CD4-positive, alpha-beta T cell (primary cell): ENCODE results near the gene CNOT2. TPM values are rescaled to one million over a fixed set of nuclear protein-coding genes. Genes with fewer than 3 reads are reported as not detected.
A peak's percentile ranks its signal among the peaks of the same experiment; 100 is the strongest.
"Not testable (repeated sequence)": the region's sequence is repeated elsewhere in the genome, so short reads cannot be mapped to it uniquely, and the experiment has no call there.

Experiments used
- ATAC-seq: fragments of 200-7000 bp; cut with Tn5 transposase; one replicate; pipeline ENCODE4 v1.10.0; 2022; ENCODE audit warnings: mild to moderate bottlenecking; ENCODE audit not compliant: poor library complexity
- CTCF ChIA-PET: fragments of 350-600 bp; sonication (Branson Sonifier 250); formaldehyde crosslinking; loops from one replicate; lab custom pipeline; 2021; ENCODE audit warnings: antibody characterized with exemption, inconsistent platforms; lab: Charles Lee
- POLR2A ChIA-PET: fragments of 350-600 bp; sonication (Branson Sonifier 250); formaldehyde crosslinking; loops from one replicate; lab custom pipeline; 2021; ENCODE audit warnings: antibody characterized with exemption, inconsistent platforms; lab: Charles Lee
- DNase-seq, 14 experiments: peaks; one replicate each; pipeline ENCODE4 v3.0.0-alpha.2; 2013 to 2020; ENCODE audit warnings: mixed read lengths in 2 of 14
- H3K27ac ChIP-seq, 2 donors: one replicate each; pipeline versions ENCODE4 v1.5.1 to v1.7.0; 2013; ENCODE audit warnings: low read length in 2 of 2, low read depth in 1 of 2, mild to moderate bottlenecking in 1 of 2
- H3K27me3 ChIP-seq, 2 experiments: 1 replicate in 1 of 2; 2 replicates in 1 of 2; pipeline versions ENCODE4 v1.6.1 to v1.7.0; 2013; ENCODE audit warnings: low read length in 2 of 2, control low read depth in 1 of 2, mild to moderate bottlenecking in 1 of 2, moderate library complexity in 1 of 2; ENCODE audit not compliant: insufficient read depth in 2 of 2, control insufficient read depth in 1 of 2
- H3K36me3 ChIP-seq: one replicate; pipeline ENCODE4 v1.6.1; 2013; ENCODE audit warnings: low read length, control low read depth; ENCODE audit not compliant: insufficient read depth
- H3K4me1 ChIP-seq: one replicate; pipeline ENCODE4 v1.6.1; 2013; ENCODE audit warnings: low read length, control low read depth; ENCODE audit not compliant: insufficient read depth
- H3K4me3 ChIP-seq: one replicate; pipeline ENCODE4 v1.5.1; 2013; ENCODE audit warnings: mild to moderate bottlenecking, low read length, moderate library complexity
- H3K9me3 ChIP-seq, 2 experiments: 1 replicate in 1 of 2; 2 replicates in 1 of 2; pipeline versions ENCODE4 v1.6.1 to v1.7.0; 2013; ENCODE audit warnings: low read length in 2 of 2, mild to moderate bottlenecking in 2 of 2, control low read depth in 1 of 2, moderate library complexity in 1 of 2; ENCODE audit not compliant: control insufficient read depth in 1 of 2, insufficient read depth in 1 of 2
- H3K27ac Mint-ChIP-seq: one replicate; pipeline ENCODE4 v1.8.0; 2020; ENCODE audit warnings: mixed read lengths
- H3K27me3 Mint-ChIP-seq: one replicate; pipeline ENCODE4 v1.8.0; 2021; ENCODE audit warnings: mixed read lengths
- H3K36me3 Mint-ChIP-seq: one replicate; pipeline ENCODE4 v1.8.0; 2021; ENCODE audit warnings: low read depth, mixed read lengths
- H3K4me1 Mint-ChIP-seq: one replicate; pipeline ENCODE4 v1.8.0; 2021; ENCODE audit warnings: low read depth, mixed read lengths
- H3K4me3 Mint-ChIP-seq: one replicate; pipeline ENCODE4 v1.8.0; 2020; ENCODE audit warnings: mild to moderate bottlenecking, mixed read lengths
- H3K9me3 Mint-ChIP-seq: one replicate; pipeline ENCODE4 v1.8.0; 2020; ENCODE audit warnings: mixed read lengths
- intact Hi-C, 2 experiments: fragments of 100-400 bp; cut with DNase I in 1 of 2; cut with micrococcal nuclease in 1 of 2; formaldehyde crosslinking; loops; one replicate each; pipeline versions ENCODE4 v1.15.1 to v1.9.0; 2023 to 2025; cut with DNase I, micrococcal nuclease
- total RNA-seq, 174 experiments: library from RNA in 2 of 174; stranded (reverse) in 2 of 174; gene quantifications; one replicate each; pipeline ENCODE4 v1.2.3 and lab custom pipeline; 2021 to 2026
- TF ChIP-seq, protein P1 (sequence below): fragments of 200-600 bp; IDR thresholded peaks from one replicate; pipeline ENCODE4 v1.8.0; 2022; ENCODE audit warnings: antibody characterized with exemption, mild to moderate bottlenecking

Gene CNOT2
- total RNA-seq, 2 experiments from 2014 or later, result 107 to 121 TPM

DNA sequence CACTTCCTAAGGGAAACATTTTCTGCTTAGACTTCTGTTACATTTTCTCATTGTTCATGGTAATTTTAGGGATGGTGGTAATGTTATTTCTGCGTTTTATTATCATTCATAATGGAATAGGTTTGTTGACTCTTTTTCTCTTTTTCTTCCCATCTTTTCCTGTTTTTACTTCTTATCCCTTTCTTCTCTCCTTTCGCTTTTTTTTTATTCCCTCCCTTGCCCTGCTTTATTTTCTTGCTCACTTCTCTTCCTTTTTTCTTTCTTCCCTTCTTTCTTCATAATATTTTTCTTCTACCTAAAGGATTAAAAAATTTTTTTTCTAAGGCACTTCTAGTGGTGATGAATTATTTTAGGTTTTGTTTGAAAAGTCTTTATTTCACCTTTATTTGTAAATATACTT is 45.6 kb downstream of the CNOT2 start:
- Histone ChIP-seq H3K4me3 (no peak overlapping the region), H3K4me1 (no peaks in the 10 kb centered on the region), H3K36me3 (peaks cover 18% of the 10 kb centered on the region), H3K9me3 (no peaks in the 10 kb centered on the region), H3K27ac (no peak overlapping the region), H3K27me3 (no peaks in the 10 kb centered on the region)
- H3K4me1 Mint-ChIP-seq, result peaks cover 60% of the 10 kb centered on the region
- no peaks in the 10 kb centered on the region for H3K27me3 Mint-ChIP-seq
- no peak for DNase-seq
- TF ChIP-seq, protein P1, sequence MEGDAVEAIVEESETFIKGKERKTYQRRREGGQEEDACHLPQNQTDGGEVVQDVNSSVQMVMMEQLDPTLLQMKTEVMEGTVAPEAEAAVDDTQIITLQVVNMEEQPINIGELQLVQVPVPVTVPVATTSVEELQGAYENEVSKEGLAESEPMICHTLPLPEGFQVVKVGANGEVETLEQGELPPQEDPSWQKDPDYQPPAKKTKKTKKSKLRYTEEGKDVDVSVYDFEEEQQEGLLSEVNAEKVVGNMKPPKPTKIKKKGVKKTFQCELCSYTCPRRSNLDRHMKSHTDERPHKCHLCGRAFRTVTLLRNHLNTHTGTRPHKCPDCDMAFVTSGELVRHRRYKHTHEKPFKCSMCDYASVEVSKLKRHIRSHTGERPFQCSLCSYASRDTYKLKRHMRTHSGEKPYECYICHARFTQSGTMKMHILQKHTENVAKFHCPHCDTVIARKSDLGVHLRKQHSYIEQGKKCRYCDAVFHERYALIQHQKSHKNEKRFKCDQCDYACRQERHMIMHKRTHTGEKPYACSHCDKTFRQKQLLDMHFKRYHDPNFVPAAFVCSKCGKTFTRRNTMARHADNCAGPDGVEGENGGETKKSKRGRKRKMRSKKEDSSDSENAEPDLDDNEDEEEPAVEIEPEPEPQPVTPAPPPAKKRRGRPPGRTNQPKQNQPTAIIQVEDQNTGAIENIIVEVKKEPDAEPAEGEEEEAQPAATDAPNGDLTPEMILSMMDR, result no peak
- peaks cover 64% of the 10 kb centered on the region for H3K36me3 Mint-ChIP-seq
- H3K4me3 Mint-ChIP-seq, result no peak overlapping the region
- H3K9me3 Mint-ChIP-seq, result no peaks in the 10 kb centered on the region
- intact Hi-C loops, result no loop called here
- CTCF ChIA-PET, result no interaction called here
- peak overlapping the region; percentile 1 for H3K27ac Mint-ChIP-seq
- no peak for ATAC-seq
- POLR2A ChIA-PET, result interaction anchor here (1.4 kb wide), 1 partner anchor 45 kb away, joined by 3 read pairs; no protein-coding TSS in a partner anchor

DNA sequence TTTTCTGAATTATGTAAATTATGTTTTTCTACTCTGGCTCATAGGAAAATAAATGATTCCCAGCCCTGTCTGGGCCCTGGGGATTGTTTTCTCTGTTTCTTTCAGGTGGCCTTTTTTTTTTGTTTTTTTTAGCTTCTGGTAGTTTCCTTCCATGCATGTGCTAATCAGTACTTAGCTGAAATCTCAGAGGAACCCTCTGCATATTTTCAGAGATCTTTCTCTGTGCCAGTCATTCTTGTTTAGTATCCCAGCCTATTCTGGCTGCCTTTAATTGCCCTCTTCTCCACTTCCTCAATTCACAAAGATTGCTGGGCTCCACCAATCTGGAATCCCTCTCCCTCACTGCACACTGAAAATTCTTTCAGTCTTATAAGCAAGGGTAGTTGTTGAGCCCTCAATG is 46.9 kb downstream of the CNOT2 start:
- ATAC-seq (no peak), DNase-seq (no peak)
- Histone ChIP-seq H3K36me3 (peaks cover 18% of the 10 kb centered on the region), H3K27ac (no peak overlapping the region), H3K27me3 (no peaks in the 10 kb centered on the region), H3K9me3 (no peaks in the 10 kb centered on the region), H3K4me1 (no peaks in the 10 kb centered on the region), H3K4me3 (no peak overlapping the region)
- Mint-ChIP-seq H3K9me3 (peaks cover 2% of the 10 kb centered on the region), H3K4me1 (peaks cover 71% of the 10 kb centered on the region), H3K27me3 (no peaks in the 10 kb centered on the region), H3K27ac (no peak overlapping the region), H3K36me3 (peaks cover 68% of the 10 kb centered on the region), H3K4me3 (no peak overlapping the region)
- ChIA-PET POLR2A (no interaction called here), CTCF (no interaction called here)
- intact Hi-C loops, result no loop called here
- TF ChIP-seq, protein P1, result no peak

DNA sequence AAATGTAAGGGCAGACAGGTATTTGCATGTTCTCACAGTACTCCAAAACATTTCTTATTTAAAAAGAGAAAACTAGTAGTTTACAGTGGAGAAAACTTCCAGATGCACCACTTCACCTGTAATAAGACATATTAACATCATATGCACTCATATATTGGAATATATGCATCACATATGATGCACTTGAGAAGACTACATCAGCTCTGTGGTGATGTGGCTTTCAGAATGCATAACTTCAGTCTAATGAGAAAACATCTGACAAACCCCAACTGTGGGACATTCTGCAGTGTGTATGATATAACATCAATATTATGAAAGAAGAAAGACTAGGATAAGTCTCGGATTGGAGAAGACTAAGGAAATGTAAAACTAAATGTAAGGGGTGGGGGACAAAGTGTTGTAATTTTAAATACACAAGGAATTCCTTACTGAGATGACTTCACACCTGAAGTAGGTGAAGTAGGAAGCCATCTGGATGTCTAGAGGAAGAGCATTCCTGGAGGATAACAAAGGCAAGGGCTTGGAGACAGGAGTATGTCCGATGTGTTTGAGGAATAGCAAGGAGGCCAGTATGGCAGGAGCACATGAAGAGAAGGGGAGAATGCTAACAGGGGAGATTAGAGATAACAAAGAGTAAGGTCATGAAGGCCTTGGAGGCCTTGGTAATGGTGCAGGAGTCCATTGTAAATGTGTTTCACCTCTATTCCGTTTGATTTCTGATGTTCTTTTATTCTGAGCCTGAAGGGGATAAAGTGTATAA is 49.0 kb downstream of the CNOT2 start:
- intact Hi-C loops, result no loop called here
- H3K36me3 ChIP-seq, result peaks cover 14% of the 10 kb centered on the region

DNA sequence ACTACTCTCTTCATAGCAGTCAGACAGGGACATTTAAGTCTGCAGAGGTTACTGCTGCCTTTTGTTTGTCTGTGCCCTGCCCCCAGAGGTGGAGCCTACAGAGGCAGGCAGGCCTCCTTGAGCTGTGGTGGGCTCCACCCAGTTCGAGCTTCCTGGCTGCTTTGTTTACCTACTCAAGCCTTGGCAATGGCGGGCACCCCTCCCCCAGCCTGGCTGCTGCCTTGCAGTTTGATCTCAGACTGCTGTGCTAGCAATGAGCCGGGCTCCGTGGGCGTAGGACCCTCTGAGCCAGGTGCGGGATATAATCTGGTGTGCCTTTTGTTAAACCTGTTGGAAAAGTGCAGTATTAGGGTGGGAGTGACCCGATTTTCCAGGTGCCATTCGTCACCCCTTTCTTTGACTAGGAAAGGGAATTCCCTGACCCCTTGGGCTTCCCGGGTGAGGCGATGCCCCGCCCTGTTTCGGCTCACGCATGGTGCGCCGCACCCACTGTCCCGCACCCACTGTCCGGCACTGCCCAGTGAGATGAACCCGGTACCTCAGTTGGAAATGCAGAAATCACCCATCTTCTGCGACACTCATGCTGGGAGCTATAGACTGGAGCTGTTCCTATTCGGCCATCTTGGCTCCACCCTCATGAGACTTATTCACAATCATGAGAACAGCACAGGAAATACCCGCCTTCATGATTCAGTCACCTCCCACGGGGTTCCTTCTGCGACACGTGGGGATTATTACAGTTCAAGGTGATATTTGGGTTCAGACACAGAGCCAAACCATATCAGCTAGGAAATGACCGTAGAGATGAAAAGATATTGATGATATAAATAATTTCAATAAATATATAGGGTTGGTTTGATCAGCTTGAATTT is 61.7 kb downstream of the CNOT2 start:
- Mint-ChIP-seq H3K36me3 (peaks cover 77% of the 10 kb centered on the region), H3K4me3 (peak overlapping the region; percentile 16), H3K27ac (peak overlapping the region; percentile 51), H3K4me1 (peaks cover 53% of the 10 kb centered on the region)
- H3K36me3 ChIP-seq, H3K27ac ChIP-seq, H3K4me3 ChIP-seq, H3K9me3 Mint-ChIP-seq, H3K27me3 Mint-ChIP-seq, H3K9me3 ChIP-seq, intact Hi-C loops, H3K27me3 ChIP-seq: not testable (repeated sequence)
- ATAC-seq, result peak; percentile 86
- DNase-seq, result peak in 8 of 14 experiments; percentile 4 to 61 (median 38)
- CTCF ChIA-PET, result interaction anchor here (1.4 kb wide), 1 partner anchor 9 kb away, joined by 4 read pairs; no protein-coding TSS in a partner anchor
- POLR2A ChIA-PET, result interaction anchor here (0.6 to 1.4 kb wide), 3 partner anchors 12 to 72 kb away, joined by 3 to 6 read pairs (median 3); partner anchors contain the start of gene CNOT2
- peaks cover 14% of the 10 kb centered on the region for H3K4me1 ChIP-seq

More for the DNA sequence above, 49.0 kb downstream of the CNOT2 start:
- POLR2A ChIA-PET, result no interaction called here
- TF ChIP-seq, protein P1, result no peak
- CTCF ChIA-PET, result interaction anchor here (1.8 kb wide), 1 partner anchor 10 kb away, joined by 7 read pairs; no protein-coding TSS in a partner anchor
- Mint-ChIP-seq H3K4me1 (peaks cover 72% of the 10 kb centered on the region), H3K27ac (no peak overlapping the region), H3K36me3 (peaks cover 72% of the 10 kb centered on the region), H3K27me3 (no peaks in the 10 kb centered on the region), H3K4me3 (no peak overlapping the region), H3K9me3 (peaks cover 2% of the 10 kb centered on the region)
- Histone ChIP-seq H3K27me3 (no peaks in the 10 kb centered on the region), H3K4me3 (no peak overlapping the region), H3K4me1 (no peaks in the 10 kb centered on the region), H3K9me3 (no peaks in the 10 kb centered on the region), H3K27ac (no peak overlapping the region)
- DNase-seq (no peak), ATAC-seq (no peak)
